CD4-positive, alpha-beta T cell treated with Interleukin-4 for 1 hour (primary cell): ENCODE data around the gene HSF5.
A peak's percentile ranks its signal among the peaks of the same experiment; 100 is the strongest.
"Not testable (repeated sequence)": the region's sequence is repeated elsewhere in the genome, so short reads cannot be mapped to it uniquely, and the experiment has no call there.

Experiments used
- DNase-seq, 2 donors: peaks; one replicate each; pipeline ENCODE4 v3.0.0-alpha.2; 2020 to 2022

The HSF5 gene

DNA sequence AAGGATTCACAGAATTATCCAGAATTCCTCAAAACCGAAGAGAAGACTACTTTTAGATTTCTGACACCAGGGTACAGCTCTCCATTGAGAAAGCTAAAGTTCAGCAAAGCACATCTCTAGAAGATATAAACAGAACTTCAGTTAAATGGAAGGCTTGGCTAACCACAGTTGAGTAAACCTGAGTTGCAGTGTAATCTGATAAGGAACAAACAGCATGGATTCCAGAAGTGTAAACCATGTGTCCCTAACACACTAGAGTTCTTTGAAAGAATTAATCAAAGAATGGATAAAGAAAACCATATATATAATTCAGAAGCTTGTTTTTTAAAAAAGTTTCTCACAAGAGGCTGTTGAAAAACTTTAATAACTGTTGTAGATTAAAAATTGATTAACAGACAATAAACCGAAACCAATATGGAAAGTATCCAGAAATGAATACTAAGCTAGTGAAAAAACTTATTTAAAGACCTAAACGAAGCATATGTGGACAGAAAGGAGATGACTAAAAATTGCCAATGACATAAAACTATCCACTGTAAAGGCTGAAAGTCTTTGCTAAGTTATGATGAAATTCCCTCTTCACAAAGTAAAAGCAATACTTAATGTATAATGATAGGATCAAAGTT, 75.1 kb downstream of the HSF5 start:
- DNase-seq, result peak in 1 of 2 donors; percentile 6

DNA sequence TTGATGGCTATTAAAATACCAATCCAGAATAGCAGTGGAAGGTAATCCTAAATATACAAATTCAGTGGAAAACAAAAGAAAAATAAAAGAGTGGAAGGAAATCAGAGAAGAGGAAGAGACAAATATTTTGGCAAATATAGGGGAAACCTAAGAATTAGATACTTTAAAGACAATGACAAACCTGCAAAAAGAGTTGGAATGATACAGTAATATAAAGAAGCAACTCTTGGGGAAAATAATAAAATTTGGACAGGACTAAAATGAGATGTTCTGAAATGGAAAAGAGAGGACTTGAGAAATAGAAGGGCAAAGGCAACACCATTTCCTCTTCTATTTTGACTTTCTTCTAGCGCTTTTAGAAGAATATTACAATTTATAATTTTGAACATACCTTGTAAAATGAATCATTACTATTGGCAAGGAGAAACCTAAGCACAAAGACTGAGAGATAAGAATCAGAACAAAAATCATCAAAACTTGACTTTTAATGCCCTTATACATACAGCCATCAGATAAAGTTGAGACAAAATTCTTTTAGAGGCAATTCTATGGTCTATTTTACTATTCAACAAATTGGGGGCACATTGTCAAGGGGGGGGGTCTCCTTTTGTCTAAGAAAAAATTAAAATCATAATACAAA, 76.0 kb downstream of the HSF5 start:
- no peak for DNase-seq

DNA sequence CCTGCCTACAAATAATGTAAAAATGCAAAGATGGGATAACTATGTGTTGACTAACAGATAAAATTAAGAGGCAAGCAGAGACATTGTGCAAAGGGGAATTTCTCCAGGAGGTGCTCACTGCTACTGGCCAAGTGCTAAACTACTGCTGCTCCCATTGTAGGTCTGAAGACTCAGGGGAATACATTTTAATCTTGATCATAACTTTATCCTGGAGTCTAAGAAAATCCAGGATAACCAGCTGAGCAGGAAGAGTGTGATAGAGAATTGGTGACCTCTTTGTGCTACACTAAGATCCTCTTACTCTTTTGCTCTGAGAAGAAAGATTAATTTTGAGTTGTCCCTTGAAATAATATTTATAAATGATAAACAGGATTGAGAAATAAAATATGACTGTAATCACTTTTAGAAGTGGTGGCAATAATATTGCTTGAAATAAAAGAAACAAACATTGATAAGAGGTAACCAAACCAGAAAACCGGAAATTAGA, 76.8 kb downstream of the HSF5 start:
- no peak for DNase-seq

DNA sequence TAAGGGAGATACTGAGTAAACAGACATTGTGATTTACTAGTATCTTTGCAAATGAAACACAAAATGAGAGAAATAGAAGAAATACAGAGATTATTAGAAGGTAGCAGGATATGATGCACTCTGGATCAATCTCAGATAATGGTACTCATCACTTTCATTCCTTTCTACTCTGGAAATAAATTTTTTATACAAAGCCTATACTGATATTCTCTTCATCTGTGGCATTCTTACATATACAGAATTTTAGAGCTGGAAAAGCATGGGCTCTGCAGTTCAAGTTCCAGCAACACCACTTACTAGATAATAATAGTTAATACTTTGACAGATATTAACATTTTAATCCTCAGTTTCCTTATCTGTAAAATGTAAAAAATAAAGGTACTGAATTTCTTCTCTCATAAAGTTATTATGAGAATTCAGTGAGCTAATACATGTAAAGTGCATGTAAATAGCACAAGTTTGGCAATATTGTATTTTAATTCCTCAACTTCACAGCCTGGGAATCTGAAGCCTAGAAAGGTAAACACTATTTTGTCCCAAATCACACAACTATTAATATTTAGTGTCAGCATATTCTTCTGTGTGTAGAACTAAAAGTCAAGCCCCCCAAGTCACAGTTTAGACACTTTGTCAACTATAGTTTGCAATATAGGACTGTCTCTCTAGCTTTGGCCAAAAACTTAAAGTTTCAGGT, 77.3 kb downstream of the HSF5 start:
- DNase-seq, result no peak

DNA sequence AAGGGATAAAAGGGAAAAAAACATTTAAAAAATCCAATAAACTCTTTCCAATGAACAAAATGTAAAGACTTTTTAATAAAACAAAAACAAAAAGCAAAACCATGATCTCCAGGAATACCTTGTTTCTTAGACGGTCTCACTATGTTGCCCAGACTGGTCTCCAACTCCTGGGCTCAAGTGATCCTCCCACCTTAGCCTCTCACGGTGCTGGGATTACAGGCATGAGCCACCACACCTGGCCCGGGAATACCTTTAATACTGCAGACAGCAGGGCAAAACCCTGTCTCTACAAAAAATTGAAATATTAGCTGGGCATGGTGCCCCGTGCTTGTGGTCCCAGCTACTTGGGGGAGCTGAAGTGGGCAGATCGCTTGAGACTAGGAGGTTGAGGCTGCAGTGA, 78.8 kb downstream of the HSF5 start:
- DNase-seq, result no peak

DNA sequence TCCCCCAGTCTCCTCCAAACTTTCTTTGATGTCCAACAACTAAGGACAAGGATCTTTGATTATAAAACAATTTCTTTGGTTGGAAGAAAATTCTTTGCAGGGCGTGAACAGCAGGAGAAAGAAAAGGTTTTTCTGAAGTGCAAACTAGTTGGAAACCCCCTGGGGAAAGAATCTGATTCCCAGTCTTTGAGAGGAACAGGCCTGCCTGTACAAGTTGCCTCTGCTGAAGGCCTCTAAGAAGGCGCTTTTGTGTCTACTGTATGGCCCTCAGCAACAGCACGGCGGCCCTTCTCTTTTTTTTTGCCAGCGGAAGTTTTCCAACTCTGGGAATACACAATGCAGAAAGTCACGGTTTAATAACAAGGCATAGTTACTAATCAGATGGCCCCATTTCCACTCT, 84.9 kb downstream of the HSF5 start:
- DNase-seq, result no peak

DNA sequence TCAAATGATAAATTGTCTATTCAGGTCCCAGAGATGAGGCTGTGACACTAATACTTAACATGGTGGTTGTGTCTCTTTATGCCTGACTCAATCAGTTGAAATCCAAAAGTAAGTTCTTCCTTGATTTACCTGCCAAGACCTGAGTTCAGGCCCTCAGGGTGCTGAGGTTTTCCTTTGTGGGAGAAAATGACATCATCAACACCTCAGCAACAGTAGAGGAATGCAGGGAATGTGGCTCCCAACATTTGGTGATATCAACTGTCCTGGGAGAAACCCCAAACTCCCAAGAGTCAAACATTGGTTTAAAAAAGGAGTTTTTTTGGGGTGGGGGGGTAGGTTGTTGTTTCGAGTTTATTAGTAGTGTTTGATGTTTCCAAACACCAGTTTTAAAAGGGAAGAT, 85.5 kb downstream of the HSF5 start:
- no peak for DNase-seq

DNA sequence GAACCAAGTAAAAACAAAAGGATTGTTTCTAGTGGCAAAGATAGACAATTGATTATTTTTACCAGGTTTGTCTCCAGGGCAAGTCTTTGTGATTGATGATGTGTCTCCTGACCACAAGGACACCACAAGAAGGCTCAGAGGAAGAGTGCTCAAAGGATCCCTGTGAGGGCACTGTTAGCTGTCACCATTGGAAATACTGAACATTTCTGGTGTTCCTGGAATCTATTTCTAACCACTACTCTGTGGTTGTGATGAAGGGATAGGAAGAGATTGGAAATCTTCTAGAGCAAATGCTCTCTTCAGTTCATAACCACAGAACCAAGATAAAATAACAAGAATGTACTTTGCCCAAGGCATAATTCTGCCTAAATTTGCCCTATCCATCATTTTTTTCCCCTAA, 86.2 kb downstream of the HSF5 start:
- no peak for DNase-seq

DNA sequence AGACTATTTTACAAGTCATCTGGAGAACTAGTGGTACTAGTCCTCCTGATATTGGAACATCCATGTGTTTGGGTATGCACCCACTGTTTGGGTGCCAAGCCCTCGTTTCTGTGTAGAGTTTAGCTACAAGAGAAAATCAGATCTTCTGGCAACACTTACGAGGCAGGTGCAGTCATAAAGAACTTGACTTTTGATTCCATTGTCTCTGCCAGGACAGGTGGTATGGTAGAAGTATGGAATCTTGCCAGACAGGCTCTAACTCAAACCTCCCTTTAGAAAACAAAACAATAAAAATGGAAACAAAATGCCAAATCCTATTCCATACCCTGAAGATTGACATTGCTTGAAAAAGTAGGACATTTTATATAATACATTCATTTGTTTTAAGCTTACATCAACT, 86.9 kb downstream of the HSF5 start:
- DNase-seq, result no peak

DNA sequence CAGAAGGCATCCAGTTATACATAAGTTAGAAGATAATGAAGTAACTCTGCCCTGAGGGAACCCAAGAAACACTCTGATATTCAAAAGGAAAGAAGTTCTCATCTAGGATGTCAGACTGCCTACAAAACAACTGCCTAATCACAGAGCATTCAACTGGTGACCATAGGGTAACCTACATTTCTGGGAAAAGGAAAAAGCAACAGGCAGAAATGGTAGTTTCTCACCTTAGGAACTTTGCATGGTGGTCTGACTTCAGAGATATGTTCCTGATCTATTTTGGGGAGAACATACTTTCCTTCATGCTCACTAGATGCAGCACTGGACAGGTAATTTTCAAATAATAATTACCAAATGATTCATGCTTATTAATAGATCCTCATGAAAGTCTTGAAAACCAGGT, 87.4 kb downstream of the HSF5 start:
- no peak for DNase-seq

DNA sequence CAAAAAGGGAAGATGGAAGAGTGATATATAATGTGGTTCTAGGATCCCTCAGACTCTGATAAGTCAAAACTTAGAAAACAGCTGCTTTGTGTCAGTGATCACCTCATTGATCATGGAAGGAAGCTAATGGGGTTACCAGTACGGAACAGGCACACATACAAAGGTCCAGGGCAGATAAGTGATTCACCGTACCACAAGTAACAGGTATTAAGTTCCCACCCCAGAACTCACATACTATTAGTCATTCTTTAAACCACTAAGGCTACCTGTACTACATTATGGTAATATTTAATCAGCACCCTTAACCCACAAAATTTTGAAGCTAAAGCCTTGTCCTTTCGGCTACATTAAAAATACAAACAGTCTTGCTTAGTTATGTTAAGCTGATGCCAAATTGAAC, 88.2 kb downstream of the HSF5 start:
- DNase-seq, result no peak

DNA sequence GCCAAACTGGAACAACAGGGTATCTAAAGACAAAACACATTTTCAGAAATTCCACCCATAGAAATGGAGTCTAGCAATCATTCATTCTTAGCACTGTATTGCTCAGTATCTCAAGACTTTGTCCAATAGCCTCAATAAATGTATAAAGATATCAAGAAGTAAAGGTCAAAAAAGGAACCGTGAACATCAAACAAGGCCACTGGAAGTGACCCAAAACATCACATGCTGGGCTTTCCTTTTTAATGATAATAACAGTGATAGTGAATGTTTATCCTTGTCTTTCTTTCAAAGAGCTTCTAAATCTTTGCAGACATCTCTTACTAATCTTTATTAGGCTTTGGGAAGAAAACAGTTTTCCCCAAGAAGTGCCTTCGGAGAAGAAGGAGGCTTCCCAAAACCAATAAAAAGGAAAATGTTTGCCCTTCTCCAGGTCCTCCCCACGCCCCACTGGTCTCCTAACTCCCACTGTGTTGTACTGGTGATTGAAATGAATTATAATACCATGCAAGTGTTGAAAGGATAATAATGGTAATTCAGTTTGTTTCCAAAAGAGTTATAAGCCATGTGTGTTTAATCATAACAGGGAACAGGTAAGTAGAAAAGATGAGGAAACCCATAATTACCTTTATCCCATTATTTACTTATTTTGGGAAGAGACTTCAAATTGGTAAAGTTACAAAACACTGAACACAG, 89.5 kb downstream of the HSF5 start:
- no peak for DNase-seq

DNA sequence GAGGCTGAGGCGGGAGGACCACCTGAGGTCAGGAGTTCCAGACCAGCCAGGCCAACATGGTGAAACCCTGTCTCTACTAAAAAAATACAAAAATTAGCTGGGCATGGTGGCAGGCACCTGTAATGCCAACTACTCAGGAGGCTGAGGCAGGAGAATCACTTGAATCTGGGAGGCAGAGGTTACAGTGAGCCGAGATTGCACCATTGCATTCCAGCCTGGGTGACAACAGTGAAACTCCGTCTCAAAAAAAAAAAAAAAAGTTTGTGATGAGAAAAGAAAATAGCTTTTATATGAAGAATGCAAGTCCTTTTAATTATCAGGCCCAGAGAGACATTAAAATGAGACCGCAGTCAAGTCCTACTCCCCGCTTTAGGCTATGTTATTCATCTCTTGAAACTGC, 90.8 kb downstream of the HSF5 start:
- DNase-seq, result not testable (repeated sequence)

DNA sequence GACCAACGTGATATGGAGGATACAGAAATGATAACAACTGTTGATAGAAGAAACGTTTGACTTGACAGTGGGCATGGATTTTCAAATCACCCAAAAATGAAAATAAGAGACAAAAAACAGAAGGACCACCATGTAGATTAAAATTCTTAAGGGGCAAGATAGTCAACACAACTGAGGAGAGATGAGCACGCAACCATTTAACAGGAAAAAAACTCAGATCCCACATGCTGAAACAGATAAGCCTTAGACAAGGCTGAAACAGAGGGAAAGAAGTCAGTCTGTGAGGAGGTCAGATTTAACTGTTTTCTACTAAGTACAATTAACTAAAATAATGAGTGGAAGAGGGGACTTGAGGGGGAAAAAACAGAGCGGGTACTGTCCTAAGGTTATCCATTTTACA, 92.0 kb downstream of the HSF5 start:
- no peak for DNase-seq

DNA sequence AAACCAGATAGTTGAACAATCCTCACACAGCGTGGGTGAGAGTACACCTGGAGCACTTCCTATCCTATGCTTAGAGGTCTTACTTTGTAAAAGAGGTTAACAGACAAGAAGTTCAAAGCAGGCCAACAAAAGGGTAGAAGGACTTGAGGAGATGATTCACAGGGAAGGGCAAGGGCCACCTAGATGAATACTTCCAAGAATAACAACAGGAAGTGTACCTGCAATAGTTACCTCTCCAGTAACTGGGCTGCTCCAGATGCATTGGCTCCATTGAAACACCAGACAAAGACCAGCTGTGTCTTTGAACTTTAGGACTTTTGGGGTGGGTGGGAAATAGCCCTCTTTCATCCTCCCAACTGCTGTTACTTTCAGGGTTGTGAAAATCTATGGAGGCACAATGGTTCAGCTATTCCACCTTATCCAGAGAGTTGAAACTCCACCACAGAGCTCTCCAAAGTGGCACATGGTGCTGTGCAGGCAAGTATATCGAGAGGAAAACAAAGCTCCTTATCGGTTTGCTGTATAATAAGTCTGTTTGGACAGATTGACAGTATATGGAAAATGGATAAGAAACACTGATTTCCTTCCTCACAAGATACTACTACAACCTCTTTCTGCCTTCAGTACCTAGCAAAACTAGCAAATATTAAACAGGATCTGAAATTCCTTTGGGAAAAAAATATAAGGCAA, 93.5 kb downstream of the HSF5 start:
- DNase-seq, result no peak

DNA sequence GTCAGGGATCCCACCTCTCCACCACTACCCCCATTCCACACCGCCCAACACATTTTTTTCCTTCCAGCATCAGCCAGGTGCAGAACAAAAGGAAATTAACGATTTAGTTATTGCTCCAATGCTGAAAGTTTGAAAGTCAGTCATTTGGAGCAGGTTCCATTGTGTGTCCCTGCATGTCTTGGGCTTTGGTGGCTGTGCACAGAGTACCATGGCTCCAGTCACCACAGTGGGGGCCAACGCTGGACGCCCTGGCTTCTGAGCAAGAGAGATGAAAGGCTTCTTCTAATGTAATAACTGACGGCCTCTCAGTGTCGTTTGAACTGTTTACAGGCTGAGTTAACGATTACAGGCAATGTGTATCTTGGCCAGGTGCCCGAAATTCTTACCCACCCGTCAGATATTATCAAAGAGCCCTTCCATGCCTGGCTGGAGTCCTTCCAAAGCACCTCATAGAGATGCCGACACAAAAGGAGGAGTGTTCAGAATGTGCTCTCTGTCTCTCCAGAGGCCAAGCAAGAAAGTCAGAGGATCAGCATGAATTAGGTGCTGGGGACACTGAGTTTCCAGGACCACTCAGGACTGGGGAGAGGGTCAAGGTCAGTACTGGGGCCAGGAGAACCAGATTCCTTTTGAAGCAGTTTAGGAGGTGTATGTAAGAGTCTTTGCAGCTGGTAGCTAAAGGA, 96.8 kb downstream of the HSF5 start:
- no peak for DNase-seq

DNA sequence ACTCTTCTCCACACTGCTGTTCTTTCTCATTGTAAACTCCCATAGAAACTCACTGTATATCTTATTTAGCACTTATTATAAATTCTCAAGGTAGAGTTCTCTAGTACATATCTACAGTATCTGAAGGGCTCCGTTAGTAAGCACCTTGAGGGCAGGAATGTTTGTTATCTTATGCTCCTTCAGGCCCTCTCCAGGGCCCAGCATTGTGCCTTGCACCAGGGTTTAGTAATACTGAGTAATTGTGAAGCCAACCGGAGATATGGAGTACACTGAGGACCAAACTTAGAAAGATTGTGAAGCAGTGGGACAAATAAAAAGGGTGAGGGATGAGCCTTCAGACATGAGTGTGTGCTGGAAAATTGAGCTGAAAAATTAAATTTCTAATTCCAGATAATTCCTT, 97.3 kb downstream of the HSF5 start:
- DNase-seq, result no peak

DNA sequence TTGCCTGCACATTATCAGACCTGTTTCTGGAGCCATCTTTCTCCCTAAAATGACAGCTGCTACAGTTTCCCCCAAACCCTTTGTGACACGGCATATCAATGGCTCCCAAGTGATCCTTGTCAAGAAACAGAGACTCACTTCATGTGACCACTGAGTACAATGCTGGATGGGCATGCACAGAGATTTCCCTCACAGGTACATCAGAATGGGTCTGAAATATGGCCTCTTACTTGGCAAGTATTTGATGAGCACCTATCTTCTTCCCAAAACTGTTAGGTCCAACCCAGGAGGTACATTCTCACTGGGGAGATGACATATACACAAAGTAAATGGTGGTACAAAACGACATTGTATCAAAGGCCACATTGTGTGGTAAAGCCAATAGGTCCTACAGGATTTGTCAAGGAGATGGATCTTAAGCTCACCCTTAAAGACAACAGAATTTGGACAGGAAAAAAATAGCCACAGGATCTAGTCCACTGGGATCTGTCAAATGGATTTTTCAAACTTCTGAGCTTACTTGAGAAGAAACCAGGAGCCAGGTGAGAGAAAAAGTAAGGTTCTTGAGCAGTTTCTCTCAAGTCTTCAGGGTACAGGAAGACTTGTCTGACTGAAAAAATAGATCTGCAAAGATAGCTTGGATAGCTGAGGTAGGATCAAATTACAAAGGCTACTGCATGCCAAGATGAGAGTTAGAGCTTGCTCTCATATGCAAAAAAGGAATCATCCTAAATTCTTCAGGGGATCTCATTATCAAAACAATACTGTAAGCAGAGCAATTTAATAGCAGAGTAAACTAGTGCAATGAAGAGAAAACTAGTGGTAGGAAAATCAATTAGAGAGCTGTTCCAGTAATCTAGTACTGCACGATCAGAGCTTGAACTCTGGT, 99.7 kb downstream of the HSF5 start:
- no peak for DNase-seq

DNA sequence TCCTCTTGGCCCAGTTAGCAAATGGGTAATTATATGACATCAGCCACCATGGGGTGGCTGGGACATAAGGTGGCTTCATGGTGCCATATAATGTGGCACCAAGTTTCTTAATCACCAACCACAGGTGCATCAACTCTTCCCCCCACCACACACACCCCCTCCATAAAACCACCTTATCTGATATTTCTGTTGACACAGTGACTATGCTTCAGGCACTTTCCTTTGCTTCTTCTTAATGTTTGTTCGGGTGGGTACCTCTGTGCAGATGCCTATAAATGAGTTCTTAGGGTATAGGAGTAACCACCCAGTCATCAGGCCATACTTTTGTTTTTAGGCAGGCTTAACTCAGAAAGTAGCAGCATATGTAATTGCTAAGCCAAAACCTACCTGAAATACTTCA, 100.4 kb downstream of the HSF5 start:
- DNase-seq, result no peak

DNA sequence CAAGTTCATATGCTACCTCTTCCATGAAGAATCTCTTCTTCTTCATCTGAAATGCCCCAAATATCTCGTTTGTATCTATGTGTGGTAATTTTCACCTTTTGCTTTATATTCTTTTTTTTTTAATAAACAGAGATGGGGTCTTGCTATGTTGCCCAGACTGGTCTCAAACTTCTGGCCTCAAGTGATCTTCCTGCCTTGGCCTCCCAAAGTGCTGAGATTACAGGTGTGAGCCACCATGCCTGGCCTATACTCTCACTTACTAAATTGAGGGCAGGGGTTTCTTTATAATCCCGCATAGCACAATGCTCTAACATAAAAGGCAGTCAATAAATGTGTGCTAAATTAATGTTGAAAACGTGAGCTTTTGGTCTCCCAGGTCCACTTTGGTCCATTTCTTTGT, 101.5 kb downstream of the HSF5 start:
- DNase-seq, result no peak

DNA sequence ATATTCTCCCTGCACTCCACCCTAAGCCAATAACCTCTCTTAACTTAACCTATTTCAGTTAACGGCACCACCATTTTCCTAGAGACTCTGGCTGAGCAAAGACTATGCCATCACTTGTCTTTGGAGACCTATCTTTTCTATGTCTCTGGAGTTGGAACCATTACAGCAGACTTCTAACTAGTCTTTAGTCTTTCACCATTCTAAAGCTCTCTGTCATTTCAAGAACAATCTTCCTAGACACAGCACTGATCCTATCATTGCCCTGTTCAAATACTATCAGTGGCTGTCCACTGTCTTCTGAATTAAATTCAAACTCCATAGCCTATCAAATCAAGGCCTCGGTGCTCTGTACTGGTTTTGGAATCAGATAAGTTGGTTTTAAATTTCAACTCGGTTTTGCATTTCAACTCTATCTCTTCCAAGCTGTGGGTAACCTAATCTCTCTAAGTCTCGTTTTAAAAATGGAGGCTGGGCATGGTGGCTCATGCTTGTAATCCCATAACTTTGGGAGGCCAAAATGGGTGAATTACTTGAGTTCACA, 102.8 kb downstream of the HSF5 start:
- DNase-seq, result no peak
